Fibroblast of lung (primary cell): ENCODE results near the gene RNASE12. TPM values are rescaled to one million over a fixed set of nuclear protein-coding genes. Genes with fewer than 3 reads are reported as not detected.

Source experiments
- DNase-seq, 2 donors: peaks; one replicate each; pipeline versions ENCODE4 v3.0.0 to v3.0.0-alpha.2; 2010; ENCODE audit warnings: low read depth in 2 of 2
- H2AFZ ChIP-seq: 2 replicates; pipeline ENCODE4 v1.5.1; 2012; ENCODE audit warnings: low read length, control low read depth, inconsistent platforms
- H3K27ac ChIP-seq: 2 replicates; pipeline ENCODE4 v1.5.1; 2011; ENCODE audit warnings: low read length, control low read depth; ENCODE audit not compliant: insufficient read depth
- H3K27me3 ChIP-seq: 2 replicates; pipeline ENCODE4 v1.5.1; 2011; ENCODE audit warnings: mild to moderate bottlenecking, low read length; ENCODE audit not compliant: control insufficient read depth, insufficient read depth
- H3K36me3 ChIP-seq: 2 replicates; pipeline ENCODE4 v1.5.1; 2011; ENCODE audit warnings: low read length; ENCODE audit not compliant: control insufficient read depth, insufficient read depth
- H3K4me1 ChIP-seq: 2 replicates; pipeline ENCODE4 v1.5.1; 2011; ENCODE audit warnings: low read length; ENCODE audit not compliant: control insufficient read depth, insufficient read depth; ENCODE audit errors: extremely low read depth
- H3K4me2 ChIP-seq: 2 replicates; pipeline ENCODE4 v1.5.1; 2011; ENCODE audit warnings: low read length, control low read depth; ENCODE audit not compliant: insufficient read depth; ENCODE audit errors: extremely low read depth
- H3K4me3 ChIP-seq, 4 experiments: fragments of 200-600 bp in 1 of 4; sonication (generic) in 1 of 4; replicated peaks in 1 of 4; 2 replicates each; pipeline ENCODE4 v1.5.1; 2011 to 2016; ENCODE audit warnings: low read length in 4 of 4, low read depth in 3 of 4, mild to moderate bottlenecking in 3 of 4, control low read depth in 2 of 4, inconsistent platforms in 1 of 4, mixed read lengths in 1 of 4; ENCODE audit not compliant: insufficient read depth in 1 of 4; ENCODE audit errors: control extremely low read depth in 1 of 4
- H3K79me2 ChIP-seq: 2 replicates; pipeline ENCODE4 v1.5.1; 2012; ENCODE audit warnings: mild to moderate bottlenecking, low read length, inconsistent platforms; ENCODE audit not compliant: control insufficient read depth, insufficient read depth
- H3K9ac ChIP-seq: 2 replicates; pipeline ENCODE4 v1.5.1; 2011; ENCODE audit warnings: mild to moderate bottlenecking, low read length, control low read depth; ENCODE audit not compliant: insufficient read depth
- H3K9me3 ChIP-seq: 2 replicates; pipeline ENCODE4 v1.5.1; 2012; ENCODE audit warnings: low read depth, low read length; ENCODE audit not compliant: control insufficient read depth, insufficient read depth
- H4K20me1 ChIP-seq: 2 replicates; pipeline ENCODE4 v1.5.1; 2011; ENCODE audit warnings: low read length; ENCODE audit not compliant: control insufficient read depth, insufficient read depth; ENCODE audit errors: extremely low read depth
- EZH2 ChIP-seq: IDR thresholded peaks from 2 replicates; pipeline ENCODE4 v1.5.1; 2012; ENCODE audit warnings: low read length, control low read depth, mild to moderate bottlenecking; ENCODE audit errors: missing control alignments
- polyA plus RNA-seq, 2 donors: library from polyadenylated mRNA; depleted of rRNA in 1 of 2; stranded (reverse) in 1 of 2; unstranded in 1 of 2; fragments of >200 nt; gene quantifications; 2 replicates each; pipeline ENCODE4 v1.2.1, GENCODE V29; 2011 to 2012; ENCODE audit warnings: missing spikeins in 1 of 2
- total RNA-seq: library from RNA; depleted of rRNA; stranded (reverse); fragments of >200 nt; gene quantifications from 2 replicates; pipeline ENCODE4 v1.2.1, GENCODE V29; 2014
- TF ChIP-seq, protein P1 (sequence below), 2 donors: IDR thresholded peaks in 1 of 2; conservative IDR thresholded peaks in 1 of 2; 1 replicate in 1 of 2; 2 replicates in 1 of 2; pipeline ENCODE4 v1.5.1; 2011 to 2012; ENCODE audit warnings: low read length in 2 of 2, control low read depth in 1 of 2, inconsistent platforms in 1 of 2, low read depth in 1 of 2, mild to moderate bottlenecking in 1 of 2

Gene RNASE12
- total and polyA plus RNA-seq, 2 donors (not counting 1 experiment from before 2014, with no cell fraction given): not detected

- H3K4me1 ChIP-seq: peaks cover 4% of the 10 kb centered on the region
- no peak overlapping the region for H3K9ac ChIP-seq
- H2AFZ ChIP-seq: peak overlapping the region; percentile 51
- peak; percentile 62 to 67 for DNase-seq
- H3K36me3 ChIP-seq: no peaks in the 10 kb centered on the region
- no peaks in the 10 kb centered on the region for H3K9me3 ChIP-seq
- no peak overlapping the region for H3K27ac ChIP-seq
- peak overlapping the region; percentile 14 to 78 (median 46) for H3K4me3 ChIP-seq
- peaks cover 5% of the 10 kb centered on the region for H3K27me3 ChIP-seq
- H3K4me2 ChIP-seq: peak overlapping the region; percentile 88
- TF ChIP-seq, protein P1, sequence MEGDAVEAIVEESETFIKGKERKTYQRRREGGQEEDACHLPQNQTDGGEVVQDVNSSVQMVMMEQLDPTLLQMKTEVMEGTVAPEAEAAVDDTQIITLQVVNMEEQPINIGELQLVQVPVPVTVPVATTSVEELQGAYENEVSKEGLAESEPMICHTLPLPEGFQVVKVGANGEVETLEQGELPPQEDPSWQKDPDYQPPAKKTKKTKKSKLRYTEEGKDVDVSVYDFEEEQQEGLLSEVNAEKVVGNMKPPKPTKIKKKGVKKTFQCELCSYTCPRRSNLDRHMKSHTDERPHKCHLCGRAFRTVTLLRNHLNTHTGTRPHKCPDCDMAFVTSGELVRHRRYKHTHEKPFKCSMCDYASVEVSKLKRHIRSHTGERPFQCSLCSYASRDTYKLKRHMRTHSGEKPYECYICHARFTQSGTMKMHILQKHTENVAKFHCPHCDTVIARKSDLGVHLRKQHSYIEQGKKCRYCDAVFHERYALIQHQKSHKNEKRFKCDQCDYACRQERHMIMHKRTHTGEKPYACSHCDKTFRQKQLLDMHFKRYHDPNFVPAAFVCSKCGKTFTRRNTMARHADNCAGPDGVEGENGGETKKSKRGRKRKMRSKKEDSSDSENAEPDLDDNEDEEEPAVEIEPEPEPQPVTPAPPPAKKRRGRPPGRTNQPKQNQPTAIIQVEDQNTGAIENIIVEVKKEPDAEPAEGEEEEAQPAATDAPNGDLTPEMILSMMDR (conservative IDR thresholded peaks at IDR 0.05 in 1 of 2, IDR thresholded peaks at IDR 0.05 in 1 of 2; ENCODE audit: low read depth in 1 of 2, low read length in 2 of 2): no peak
- no peak for TF ChIP-seq EZH2
- H4K20me1 ChIP-seq: no peaks in the 10 kb centered on the region
- H3K79me2 ChIP-seq: no peaks in the 10 kb centered on the region
Measured at GRCh38 chr14:20624495-20625070, 33.4 kb upstream of the RNASE12 start.

GRCh38 chr14:20623798-20624197 is 32.6 kb upstream of the RNASE12 start:
- Histone ChIP-seq H4K20me1 (no peaks in the 10 kb centered on the region), H3K9me3 (no peaks in the 10 kb centered on the region), H3K79me2 (no peaks in the 10 kb centered on the region), H3K27me3 (peaks cover 5% of the 10 kb centered on the region), H2AFZ (no peak overlapping the region), H3K27ac (no peak overlapping the region), H3K4me3 (no peak overlapping the region), H3K36me3 (no peaks in the 10 kb centered on the region), H3K4me1 (peaks cover 4% of the 10 kb centered on the region), H3K4me2 (no peak overlapping the region), H3K9ac (no peak overlapping the region)
- no peak for TF ChIP-seq EZH2
- TF ChIP-seq, protein P1 (conservative IDR thresholded peaks at IDR 0.05 in 1 of 2, IDR thresholded peaks at IDR 0.05 in 1 of 2; ENCODE audit: low read depth in 1 of 2, low read length in 2 of 2): no peak
- no peak for DNase-seq

DNA sequence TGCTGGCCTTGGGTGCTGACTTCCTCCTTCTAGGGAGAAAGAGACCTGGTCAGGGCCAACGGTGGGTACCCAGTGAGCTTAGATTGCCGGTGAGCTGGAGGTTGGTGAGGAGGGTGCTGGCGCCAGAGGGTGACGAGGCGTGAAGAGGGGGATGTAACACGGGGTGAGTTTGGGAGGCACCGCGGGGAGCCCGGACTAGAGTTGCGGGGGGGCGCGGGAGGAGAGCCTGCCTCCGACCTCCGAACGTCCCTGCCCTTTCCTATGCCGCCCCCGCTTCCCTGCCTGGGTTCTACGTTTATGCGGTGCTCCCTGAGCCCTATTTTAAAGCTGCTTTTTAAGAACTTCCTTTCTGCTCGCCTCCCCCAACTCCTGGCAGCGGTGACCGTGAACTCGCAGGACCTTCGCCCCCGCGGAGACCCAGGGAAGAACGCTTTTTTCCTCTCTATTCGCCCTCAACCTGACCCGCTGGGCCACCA is 31.7 kb upstream of the RNASE12 start:
- Histone ChIP-seq H3K9me3 (no peaks in the 10 kb centered on the region), H3K9ac (no peak overlapping the region), H3K79me2 (no peaks in the 10 kb centered on the region), H3K36me3 (no peaks in the 10 kb centered on the region), H3K4me2 (peak overlapping the region; percentile 8), H3K4me3 (no peak overlapping the region), H3K27me3 (no peaks in the 10 kb centered on the region), H3K27ac (no peak overlapping the region), H4K20me1 (no peaks in the 10 kb centered on the region), H3K4me1 (peaks cover 4% of the 10 kb centered on the region), H2AFZ (no peak overlapping the region)
- DNase-seq: no peak
- TF ChIP-seq, protein P1 (conservative IDR thresholded peaks at IDR 0.05 in 1 of 2, IDR thresholded peaks at IDR 0.05 in 1 of 2; ENCODE audit: low read depth in 1 of 2, low read length in 2 of 2): no peak
- TF ChIP-seq EZH2: no peak
